GM19372 (cell line): ENCODE results near the gene KIAA0753.

Experiments
- ATAC-seq: cut with Tn5 transposase; IDR thresholded peaks from one replicate; pipeline ENCODE4 v1.9.1; 2021; ENCODE audit warnings: mild to moderate bottlenecking, low read depth, moderate library complexity; ENCODE audit not compliant: unreplicated experiment

Gene KIAA0753

DNA sequence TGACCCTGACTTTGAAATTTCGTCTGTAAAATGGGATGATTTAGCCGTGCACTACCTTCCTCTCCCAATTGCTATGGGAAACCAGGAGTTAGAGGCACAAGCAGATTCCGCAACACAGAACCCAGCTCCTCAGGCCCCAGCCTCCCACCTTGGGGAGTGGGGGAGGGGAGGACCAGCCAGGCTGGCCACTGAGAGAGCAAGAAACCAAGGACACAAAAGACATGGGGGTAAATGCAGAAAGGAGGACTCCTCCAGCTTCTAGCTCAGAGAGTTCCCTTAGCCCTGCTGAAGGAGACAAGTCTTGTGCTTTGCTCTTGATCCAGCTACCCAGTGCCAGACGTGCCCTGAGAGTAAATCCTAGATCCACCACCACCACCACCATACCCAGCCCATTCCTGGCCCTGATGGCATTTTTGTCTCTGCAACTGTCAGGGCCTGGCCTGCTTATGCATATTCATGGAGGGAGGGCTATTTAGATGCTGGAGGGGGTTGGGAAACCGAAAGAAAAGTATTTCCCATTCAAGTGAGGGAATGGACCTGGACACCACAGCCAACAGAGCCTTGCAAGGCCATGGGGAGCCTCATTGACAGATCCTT is 110.1 kb downstream of the KIAA0753 start:
- ATAC-seq: no peak

DNA sequence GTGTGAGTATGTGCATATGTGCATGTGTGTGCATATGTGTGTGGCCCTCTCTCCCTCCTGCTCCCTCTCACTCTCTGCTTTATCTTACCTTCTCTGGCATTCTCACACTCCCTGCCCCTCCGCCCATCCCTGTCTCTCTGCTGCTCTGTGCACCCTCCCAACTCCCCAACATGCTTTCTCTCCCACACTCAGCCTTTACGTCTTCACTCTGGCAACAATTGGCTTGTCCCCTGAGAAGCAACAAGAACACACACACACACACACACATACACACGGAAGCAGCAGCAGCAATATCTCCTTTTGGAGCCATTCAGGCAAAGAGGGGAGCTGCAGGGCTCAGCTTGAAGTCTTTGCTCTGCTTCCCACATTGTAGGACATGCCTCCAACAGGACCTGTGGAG is 112.0 kb downstream of the KIAA0753 start:
- no peak for ATAC-seq
